GM18520 (cell line): ENCODE results near the gene SELENOO.
"Not testable (repeated sequence)": the region's sequence is repeated elsewhere in the genome, so short reads cannot be mapped to it uniquely, and the experiment has no call there.

ENCODE experiments used
- ATAC-seq: cut with Tn5 transposase; IDR thresholded peaks from one replicate; pipeline ENCODE4 v1.9.1; 2021; ENCODE audit not compliant: unreplicated experiment

SELENOO gene, protein sequence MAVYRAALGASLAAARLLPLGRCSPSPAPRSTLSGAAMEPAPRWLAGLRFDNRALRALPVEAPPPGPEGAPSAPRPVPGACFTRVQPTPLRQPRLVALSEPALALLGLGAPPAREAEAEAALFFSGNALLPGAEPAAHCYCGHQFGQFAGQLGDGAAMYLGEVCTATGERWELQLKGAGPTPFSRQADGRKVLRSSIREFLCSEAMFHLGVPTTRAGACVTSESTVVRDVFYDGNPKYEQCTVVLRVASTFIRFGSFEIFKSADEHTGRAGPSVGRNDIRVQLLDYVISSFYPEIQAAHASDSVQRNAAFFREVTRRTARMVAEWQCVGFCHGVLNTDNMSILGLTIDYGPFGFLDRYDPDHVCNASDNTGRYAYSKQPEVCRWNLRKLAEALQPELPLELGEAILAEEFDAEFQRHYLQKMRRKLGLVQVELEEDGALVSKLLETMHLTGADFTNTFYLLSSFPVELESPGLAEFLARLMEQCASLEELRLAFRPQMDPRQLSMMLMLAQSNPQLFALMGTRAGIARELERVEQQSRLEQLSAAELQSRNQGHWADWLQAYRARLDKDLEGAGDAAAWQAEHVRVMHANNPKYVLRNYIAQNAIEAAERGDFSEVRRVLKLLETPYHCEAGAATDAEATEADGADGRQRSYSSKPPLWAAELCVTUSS

DNA sequence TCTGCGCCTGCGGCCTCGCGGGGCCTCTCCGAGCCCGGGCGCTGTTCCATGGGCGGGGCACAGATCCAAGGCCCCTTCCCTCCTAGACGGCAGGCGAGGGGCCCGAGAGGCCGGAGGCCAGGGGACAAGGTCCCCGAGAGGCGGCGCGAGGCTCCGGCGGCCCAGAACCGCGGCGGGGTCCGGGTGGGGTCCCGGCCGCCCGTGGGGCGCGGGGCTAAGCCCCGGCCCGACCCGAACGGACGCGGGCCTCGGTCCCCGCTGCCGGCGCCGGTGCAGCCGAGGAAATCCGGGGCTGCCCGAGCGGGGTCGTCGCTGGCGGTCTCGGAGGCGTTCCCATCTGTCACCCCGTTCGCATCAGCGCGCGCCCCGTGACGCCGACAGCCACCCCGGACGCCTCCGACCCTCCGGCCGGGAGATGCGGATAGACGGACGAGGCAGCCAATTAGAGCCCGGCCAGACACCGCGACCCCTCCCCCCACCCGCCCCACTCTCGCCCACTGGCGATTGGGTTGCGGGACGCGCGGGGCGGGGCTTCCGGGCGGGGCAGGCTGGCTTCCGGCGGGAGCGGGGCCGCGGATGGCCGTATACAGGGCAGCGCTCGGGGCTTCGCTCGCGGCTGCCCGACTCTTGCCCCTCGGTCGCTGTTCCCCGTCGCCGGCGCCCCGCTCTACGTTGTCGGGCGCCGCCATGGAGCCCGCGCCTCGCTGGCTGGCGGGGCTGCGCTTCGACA, at the start of gene SELENOO:
Gene SELENOO, plus strand, starts transcription at position 551 of the 730 bp plus-strand sequence. Its CDS starts 26 bp downstream, at position 577.
- peak; percentile 49 for ATAC-seq

DNA sequence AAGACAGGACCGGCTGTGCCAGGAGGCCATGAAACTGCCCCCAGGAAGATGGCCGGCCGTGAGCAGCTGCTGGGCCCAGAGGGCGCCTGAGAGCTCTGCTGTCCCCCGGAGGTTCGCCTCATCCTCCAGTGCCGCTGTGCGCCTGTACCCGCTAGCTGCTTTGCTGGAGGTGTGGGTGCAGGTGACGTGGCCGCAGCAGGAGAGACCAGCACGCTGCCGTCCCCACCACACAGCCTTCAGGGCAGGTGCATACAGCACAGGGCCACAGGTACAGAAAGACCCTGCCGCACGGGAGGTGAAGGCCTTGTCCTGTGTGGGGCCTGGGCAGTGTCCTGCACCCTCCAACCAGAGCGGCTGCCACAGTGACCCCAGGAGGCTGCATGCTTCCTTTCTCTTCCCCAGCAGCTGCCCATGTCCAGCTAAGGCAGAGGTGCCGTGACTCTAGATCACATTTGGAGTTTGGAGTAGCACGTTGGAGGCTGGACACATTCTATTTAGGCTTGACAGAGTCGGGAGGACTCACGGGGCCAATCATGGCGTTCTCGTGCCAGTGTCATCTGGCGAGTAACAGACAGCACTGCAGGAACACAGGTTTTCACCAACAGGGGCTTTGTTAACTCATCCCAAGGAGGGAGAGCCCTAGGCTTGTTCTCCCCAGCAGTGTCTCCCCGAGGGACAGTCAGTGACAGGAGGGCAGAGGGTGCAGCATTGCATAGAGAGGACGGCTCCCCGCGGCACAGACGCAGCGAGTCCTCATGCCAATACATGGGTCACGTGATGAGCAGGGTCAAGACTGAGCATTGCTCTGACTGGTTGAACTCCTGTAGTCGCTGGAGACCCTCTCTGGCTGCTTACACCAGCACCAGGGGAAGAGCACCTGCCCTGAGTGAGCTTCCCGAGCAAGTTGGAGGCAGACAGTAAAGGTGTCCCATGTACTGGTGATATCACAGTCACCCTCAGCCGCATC, 49.0 kb upstream of the SELENOO start:
- ATAC-seq, result no peak

DNA sequence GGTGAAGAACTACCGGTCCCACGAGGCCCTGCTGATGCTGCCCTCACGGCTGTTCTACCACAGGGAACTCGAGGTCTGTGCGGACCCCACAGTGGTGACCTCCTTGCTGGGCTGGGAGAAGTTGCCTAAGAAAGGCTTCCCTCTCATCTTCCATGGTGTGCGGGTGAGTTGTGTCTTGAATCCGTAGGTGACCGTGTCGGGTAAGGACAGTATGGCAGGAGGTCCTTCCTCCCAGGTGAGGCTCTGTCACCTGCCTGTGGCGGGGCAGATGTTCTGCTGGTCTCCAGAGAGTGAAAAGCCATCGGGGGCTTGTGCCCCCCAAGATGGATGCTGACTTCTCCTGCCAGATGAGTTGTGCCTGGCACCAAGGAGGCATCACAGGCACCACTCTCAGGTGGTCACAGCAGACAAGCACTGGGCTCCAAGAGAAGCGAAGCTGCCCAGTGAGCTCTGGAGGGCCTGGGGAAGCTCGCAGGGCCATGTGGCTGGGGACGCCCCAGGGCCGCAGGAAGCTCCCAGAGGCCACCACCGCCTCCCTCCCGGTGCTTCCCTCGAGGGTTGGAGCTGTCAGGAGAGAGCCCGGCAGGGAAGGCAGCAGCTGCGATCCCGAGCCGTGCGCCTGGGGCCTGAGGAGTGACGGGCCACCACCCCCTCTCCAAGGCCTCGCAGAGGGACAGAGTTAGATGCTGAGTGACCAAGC, 47.6 kb upstream of the SELENOO start:
- ATAC-seq, result no peak

GRCh38 chr22:50153756-50154140, 47.1 kb upstream of the SELENOO start:
- ATAC-seq, result no peak

GRCh38 chr22:50157709-50158375, 43.0 kb upstream of the SELENOO start:
- ATAC-seq, result no peak

- no peak for ATAC-seq
Observed at GRCh38 chr22:50160947-50161346, 39.9 kb upstream of the SELENOO start.

- no peak for ATAC-seq
Observed at GRCh38 chr22:50161508-50162390, 39.1 kb upstream of the SELENOO start.

DNA sequence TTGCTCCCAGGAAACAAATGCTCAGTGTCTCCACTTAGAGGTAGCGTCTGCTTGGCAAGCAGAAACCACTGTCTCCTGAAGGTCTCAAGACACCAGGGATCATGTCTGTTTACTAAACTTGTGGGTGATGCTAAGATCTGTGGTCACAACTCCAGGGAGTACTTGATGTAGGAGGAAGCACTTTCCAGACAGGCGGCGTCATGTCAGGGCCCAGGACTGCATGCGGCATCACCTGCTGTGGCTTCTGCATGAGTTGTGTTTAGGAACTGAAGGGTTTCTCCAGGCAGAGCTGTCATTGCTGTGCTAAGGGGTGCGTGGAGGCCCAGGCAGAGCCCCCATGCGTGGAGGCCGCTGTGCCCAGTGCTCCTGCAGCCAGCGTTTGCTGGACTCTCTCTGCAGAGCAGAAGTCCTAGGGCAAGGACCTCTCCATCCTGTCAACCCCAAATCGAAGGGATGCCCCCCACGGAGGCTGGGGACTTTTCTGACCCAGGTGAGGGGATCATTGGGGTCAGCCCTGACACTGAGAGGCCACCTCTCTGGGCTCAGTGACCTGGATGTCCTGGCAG, 38.3 kb upstream of the SELENOO start:
- no peak for ATAC-seq

GRCh38 chr22:50165436-50166123, 35.2 kb upstream of the SELENOO start:
- ATAC-seq, result no peak

DNA sequence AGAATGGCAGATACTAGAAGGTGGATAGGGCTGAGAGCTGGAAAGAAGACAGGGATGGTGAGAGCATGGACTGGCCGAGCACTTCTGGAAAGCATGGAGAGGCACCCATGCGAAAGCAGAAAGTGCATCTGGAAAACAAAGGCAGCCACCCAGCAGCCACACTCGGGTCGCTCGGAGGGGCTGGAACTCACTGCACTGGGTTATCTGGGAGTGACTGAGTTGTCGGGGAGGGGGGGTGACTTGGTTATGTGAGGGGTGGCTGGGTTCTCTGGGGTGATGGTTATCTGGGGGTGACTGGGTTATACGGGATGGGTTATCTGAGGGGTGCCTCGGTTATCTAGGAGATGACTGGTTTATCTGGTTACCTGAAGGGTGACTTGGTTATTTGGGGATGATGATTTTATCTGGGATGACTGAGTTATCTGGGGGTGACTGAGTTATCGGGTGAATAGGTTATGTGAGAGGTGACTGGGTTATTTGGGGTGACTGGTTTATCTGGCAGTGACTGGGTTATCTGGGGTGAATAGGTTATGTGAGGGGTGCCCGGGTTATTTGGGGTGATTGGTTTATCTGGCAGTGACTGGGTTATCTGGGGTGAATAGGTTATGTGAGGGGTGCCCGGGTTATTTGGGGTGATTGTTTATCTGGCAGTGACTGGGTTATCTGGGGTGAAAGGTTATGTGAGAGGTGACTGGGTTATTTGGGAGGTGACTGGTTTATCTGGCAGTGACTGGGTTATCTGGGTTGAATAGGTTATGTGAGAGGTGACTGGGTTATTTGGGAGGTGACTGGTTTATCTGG, 32.9 kb upstream of the SELENOO start:
- no peak for ATAC-seq

- ATAC-seq, result not testable (repeated sequence)
Observed at GRCh38 chr22:50168490-50169180, 32.2 kb upstream of the SELENOO start.

DNA sequence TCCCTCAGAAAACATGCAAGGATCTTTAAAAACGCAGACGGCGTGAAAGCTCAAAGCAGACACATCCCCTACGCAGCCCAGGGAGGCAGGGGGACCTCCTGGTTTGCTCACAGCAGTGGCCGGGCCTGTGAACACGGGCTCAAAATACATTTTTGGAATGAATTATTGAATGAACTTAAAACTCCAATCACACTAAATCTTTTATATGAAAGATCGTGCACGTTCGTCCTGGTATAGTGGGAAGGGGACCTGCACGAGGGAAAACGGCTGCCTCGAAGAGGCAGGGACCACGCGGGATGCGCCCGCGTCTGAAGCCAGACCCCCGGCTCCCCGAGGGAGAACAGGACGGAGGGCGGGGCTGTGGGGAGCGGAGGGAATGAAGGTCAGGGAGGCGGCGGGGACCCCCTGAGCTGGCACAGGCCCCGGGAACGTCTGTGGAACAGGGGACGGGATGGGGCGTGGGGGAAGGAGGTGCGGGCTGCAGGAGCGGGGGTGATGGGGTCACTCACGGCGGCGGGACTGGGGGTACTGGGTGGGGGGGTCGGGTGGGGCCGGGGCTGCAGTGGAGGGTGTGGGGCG, 31.5 kb upstream of the SELENOO start:
- no peak for ATAC-seq

GRCh38 chr22:50169774-50170341, 31.0 kb upstream of the SELENOO start:
- ATAC-seq, result no peak

- ATAC-seq, result no peak
Observed at GRCh38 chr22:50170453-50171318, 30.1 kb upstream of the SELENOO start, which contains the start of gene PANX2. PANX2 (plus strand) TSS chr22:50170731; CDS start chr22:50170731, 0 bp downstream.
